ENCODE data around the gene B3GALNT2. TPM values are rescaled to one million over a fixed set of nuclear protein-coding genes. Genes with fewer than 3 reads are reported as not detected.

Gene B3GALNT2
- polyA plus RNA-seq, 4 donors, result 17.5 to 31.3 (median 26.2) TPM

GRCh38 chr1:235411489-235412486 lies 92.5 kb downstream of the B3GALNT2 start:
- no peak for DNase-seq (ENCODE audit: low read depth in 4 of 4, low spot score in 2 of 4)

- no peak for DNase-seq (ENCODE audit: low read depth in 4 of 4, low spot score in 2 of 4)
Observed at GRCh38 chr1:235410467-235410866, 93.8 kb downstream of the B3GALNT2 start.

GRCh38 chr1:235409042-235409820 lies 95.0 kb downstream of the B3GALNT2 start:
- DNase-seq (ENCODE audit: low read depth in 4 of 4, low spot score in 2 of 4), result no peak

- no peak for DNase-seq (ENCODE audit: low read depth in 4 of 4, low spot score in 2 of 4)
Observed at GRCh38 chr1:235408503-235408960, 95.7 kb downstream of the B3GALNT2 start.

- peak in 1 of 4 donors; percentile 23 for DNase-seq (ENCODE audit: low read depth in 4 of 4, low spot score in 2 of 4)
Observed at GRCh38 chr1:235407419-235407818, 96.8 kb downstream of the B3GALNT2 start.

GRCh38 chr1:235404190-235404589 lies 100.1 kb downstream of the B3GALNT2 start:
- DNase-seq (ENCODE audit: low read depth in 4 of 4, low spot score in 2 of 4), result no peak

- DNase-seq (ENCODE audit: low read depth in 4 of 4, low spot score in 2 of 4), result no peak
Observed at GRCh38 chr1:235403593-235403992, 100.7 kb downstream of the B3GALNT2 start.

- DNase-seq (ENCODE audit: low read depth in 4 of 4, low spot score in 2 of 4), result no peak
Observed at GRCh38 chr1:235402457-235403200, 101.6 kb downstream of the B3GALNT2 start.

GRCh38 chr1:235401251-235401650 lies 103.0 kb downstream of the B3GALNT2 start:
- DNase-seq (ENCODE audit: low read depth in 4 of 4, low spot score in 2 of 4), result no peak

Other genes starting within 250 kb of the B3GALNT2 start
- 10 to 100 TPM; 44.0 to 59.6 (median 49.4) TPM for gene ARID4B, start 176.3 kb downstream of the B3GALNT2 start, polyA plus RNA-seq (ENCODE audit: insufficient read length in 4 of 4)
- 10 to 100 TPM; 47.7 to 61.1 (median 57.2) TPM for gene GGPS1, start 175.9 kb downstream of the B3GALNT2 start, polyA plus RNA-seq (ENCODE audit: insufficient read length in 4 of 4)
- gene TBCE, start 137.0 kb downstream of the B3GALNT2 start, polyA plus RNA-seq (ENCODE audit: insufficient read length in 4 of 4), result 10 to 100 TPM; 47.6 to 60.3 (median 52.3) TPM
- 1 to 10 TPM; 3.2 to 4.4 (median 4.1) TPM for gene GNG4, start 145.3 kb upstream of the B3GALNT2 start, polyA plus RNA-seq (ENCODE audit: insufficient read length in 4 of 4)